ENCODE results near the gene NDUFAF8.

Gene NDUFAF8

GRCh38 chr17:81219476-81220180 is 19.5 kb upstream of the NDUFAF8 start:
- H3K9me3 ChIP-seq (ENCODE audit: insufficient read depth, low read length, severe bottlenecking), result no peaks in the 10 kb centered on the region
- H3K36me3 ChIP-seq (ENCODE audit: insufficient read depth, low read length), result peaks cover 37% of the 10 kb centered on the region
- H3K27ac ChIP-seq (ENCODE audit: low read length), result no peak overlapping the region
- peaks cover 26% of the 10 kb centered on the region for H3K4me1 ChIP-seq (ENCODE audit: insufficient read depth, low read length)
- no peak for ATAC-seq (ENCODE audit: insufficient read depth, low read depth)
- peaks cover 23% of the 10 kb centered on the region for H3K79me2 ChIP-seq (ENCODE audit: insufficient read depth, low read length)
- H2AFZ ChIP-seq (ENCODE audit: low read depth, low read length), result no peak overlapping the region
- no peaks in the 10 kb centered on the region for H3K27me3 ChIP-seq (ENCODE audit: insufficient read depth, low read length, poor library complexity)
- TF ChIP-seq, protein P1, sequence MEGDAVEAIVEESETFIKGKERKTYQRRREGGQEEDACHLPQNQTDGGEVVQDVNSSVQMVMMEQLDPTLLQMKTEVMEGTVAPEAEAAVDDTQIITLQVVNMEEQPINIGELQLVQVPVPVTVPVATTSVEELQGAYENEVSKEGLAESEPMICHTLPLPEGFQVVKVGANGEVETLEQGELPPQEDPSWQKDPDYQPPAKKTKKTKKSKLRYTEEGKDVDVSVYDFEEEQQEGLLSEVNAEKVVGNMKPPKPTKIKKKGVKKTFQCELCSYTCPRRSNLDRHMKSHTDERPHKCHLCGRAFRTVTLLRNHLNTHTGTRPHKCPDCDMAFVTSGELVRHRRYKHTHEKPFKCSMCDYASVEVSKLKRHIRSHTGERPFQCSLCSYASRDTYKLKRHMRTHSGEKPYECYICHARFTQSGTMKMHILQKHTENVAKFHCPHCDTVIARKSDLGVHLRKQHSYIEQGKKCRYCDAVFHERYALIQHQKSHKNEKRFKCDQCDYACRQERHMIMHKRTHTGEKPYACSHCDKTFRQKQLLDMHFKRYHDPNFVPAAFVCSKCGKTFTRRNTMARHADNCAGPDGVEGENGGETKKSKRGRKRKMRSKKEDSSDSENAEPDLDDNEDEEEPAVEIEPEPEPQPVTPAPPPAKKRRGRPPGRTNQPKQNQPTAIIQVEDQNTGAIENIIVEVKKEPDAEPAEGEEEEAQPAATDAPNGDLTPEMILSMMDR (IDR thresholded peaks at IDR 0.05; ENCODE audit: borderline replicate concordance, extremely low read depth, low read length, poor library complexity, severe bottlenecking), result no peak
- TF ChIP-seq EZH2 (IDR thresholded peaks at IDR 0.05; ENCODE audit: borderline replicate concordance, low read depth, low read length, severe bottlenecking), result no peak
- no peak overlapping the region for H3K4me3 ChIP-seq (ENCODE audit: low read depth in 1 of 2, low read length in 2 of 2)
- H3K9ac ChIP-seq (ENCODE audit: low read depth, low read length), result 0 out of 2 replicates have a peak overlapping the region, but pooled peaks have one; percentile 18
- no peak overlapping the region for H3K4me2 ChIP-seq (ENCODE audit: insufficient read depth, low read length)
- no peak for DNase-seq
- H4K20me1 ChIP-seq (ENCODE audit: insufficient read depth, low read length), result peaks cover 30% of the 10 kb centered on the region

DNA sequence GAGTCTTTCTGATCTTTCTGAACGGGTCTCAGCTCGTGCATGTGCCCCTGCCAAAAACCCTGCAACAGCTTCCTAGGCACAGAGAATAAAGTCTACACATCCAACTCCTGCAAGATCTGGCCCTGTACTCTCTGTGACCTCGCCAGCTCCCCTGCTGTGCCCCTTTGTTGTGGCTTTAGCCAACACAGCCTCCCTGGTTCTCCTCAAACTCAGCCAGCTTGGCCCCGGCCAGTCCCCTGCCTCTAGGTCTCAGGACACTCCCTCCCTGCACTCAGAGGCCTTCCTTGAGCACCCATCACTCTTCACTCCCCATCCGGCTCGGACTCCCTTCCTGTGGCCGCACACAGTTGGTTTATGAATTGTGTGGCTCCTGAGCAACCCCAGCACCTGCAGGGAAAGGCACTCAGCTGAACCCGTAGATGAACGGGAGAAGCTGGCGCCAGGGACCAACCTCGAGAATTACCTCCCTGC is 17.7 kb upstream of the NDUFAF8 start:
- no peaks in the 10 kb centered on the region for H3K27me3 ChIP-seq (ENCODE audit: insufficient read depth, low read length, poor library complexity)
- H3K4me3 ChIP-seq (ENCODE audit: low read depth in 1 of 2, low read length in 2 of 2), result peak overlapping the region in 1 of 2 experiments; percentile 88; a peak in 2 of 4 replicates
- H3K36me3 ChIP-seq (ENCODE audit: insufficient read depth, low read length), result peaks cover 36% of the 10 kb centered on the region
- peak overlapping the region; percentile 100 for H3K4me2 ChIP-seq (ENCODE audit: insufficient read depth, low read length)
- peaks cover 26% of the 10 kb centered on the region for H3K4me1 ChIP-seq (ENCODE audit: insufficient read depth, low read length)
- peak overlapping the region; percentile 87 for H3K9ac ChIP-seq (ENCODE audit: low read depth, low read length)
- DNase-seq, result no peak
- TF ChIP-seq, protein P1 (IDR thresholded peaks at IDR 0.05; ENCODE audit: borderline replicate concordance, extremely low read depth, low read length, poor library complexity, severe bottlenecking), result no peak
- no peak for TF ChIP-seq EZH2 (IDR thresholded peaks at IDR 0.05; ENCODE audit: borderline replicate concordance, low read depth, low read length, severe bottlenecking)
- H3K27ac ChIP-seq (ENCODE audit: low read length), result no peak overlapping the region
- H4K20me1 ChIP-seq (ENCODE audit: insufficient read depth, low read length), result peaks cover 30% of the 10 kb centered on the region
- ATAC-seq (ENCODE audit: insufficient read depth, low read depth), result no peak
- peaks cover 23% of the 10 kb centered on the region for H3K79me2 ChIP-seq (ENCODE audit: insufficient read depth, low read length)
- H3K9me3 ChIP-seq (ENCODE audit: insufficient read depth, low read length, severe bottlenecking), result no peaks in the 10 kb centered on the region
- H2AFZ ChIP-seq (ENCODE audit: low read depth, low read length), result no peak overlapping the region

DNA sequence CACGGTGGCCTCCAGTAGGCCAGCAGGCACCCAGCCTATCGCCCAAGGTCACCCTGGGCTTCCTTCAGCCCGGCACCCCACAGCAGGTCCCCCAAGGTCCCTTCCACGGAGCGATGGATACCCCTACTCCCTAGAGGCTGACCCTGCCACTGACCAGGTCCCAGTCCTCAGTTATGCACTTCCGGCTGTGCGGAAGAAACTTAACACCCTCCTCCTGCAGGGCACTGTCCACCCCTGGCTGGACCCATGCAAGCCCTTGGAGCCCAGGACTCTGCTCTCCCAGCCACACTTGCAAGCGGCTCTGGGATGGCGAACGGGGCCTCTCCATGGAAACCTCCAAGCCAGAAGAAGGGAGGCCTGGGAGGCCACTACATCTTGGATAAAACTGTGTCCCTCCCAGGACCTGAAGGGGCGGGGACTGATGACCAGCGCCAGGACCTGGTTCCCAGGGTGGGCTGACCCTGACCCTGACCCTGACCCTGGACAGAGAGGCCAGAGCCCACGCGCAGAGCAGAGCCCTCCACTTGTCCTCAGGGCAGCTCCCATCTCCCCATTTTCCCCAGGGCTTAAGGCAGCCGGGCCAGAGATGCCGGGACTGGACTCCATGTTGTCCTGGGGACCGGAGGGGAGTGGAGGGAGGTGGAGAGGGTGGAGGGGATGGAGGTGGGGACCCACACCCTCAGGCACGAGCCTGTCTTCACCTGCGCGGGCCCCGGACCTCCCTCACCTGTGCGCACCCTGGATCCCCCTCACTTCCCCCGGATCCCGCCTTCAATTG is 17.1 kb upstream of the NDUFAF8 start:
- ATAC-seq (ENCODE audit: insufficient read depth, low read depth), result no peak

More for the DNA sequence above, 17.1 kb upstream of the NDUFAF8 start:
- peak overlapping the region; percentile 75 for H2AFZ ChIP-seq (ENCODE audit: low read depth, low read length)
- TF ChIP-seq, protein P1 (IDR thresholded peaks at IDR 0.05; ENCODE audit: borderline replicate concordance, extremely low read depth, low read length, poor library complexity, severe bottlenecking), result no peak
- TF ChIP-seq EZH2 (IDR thresholded peaks at IDR 0.05; ENCODE audit: borderline replicate concordance, low read depth, low read length, severe bottlenecking), result no peak
- H3K4me2 ChIP-seq (ENCODE audit: insufficient read depth, low read length), result peak overlapping the region; percentile 100
- H3K9ac ChIP-seq (ENCODE audit: low read depth, low read length), result peak overlapping the region; percentile 87
- H3K36me3 ChIP-seq (ENCODE audit: insufficient read depth, low read length), result peaks cover 29% of the 10 kb centered on the region
- H3K9me3 ChIP-seq (ENCODE audit: insufficient read depth, low read length, severe bottlenecking), result no peaks in the 10 kb centered on the region
- no peaks in the 10 kb centered on the region for H3K27me3 ChIP-seq (ENCODE audit: insufficient read depth, low read length, poor library complexity)
- H4K20me1 ChIP-seq (ENCODE audit: insufficient read depth, low read length), result peaks cover 26% of the 10 kb centered on the region
- H3K4me3 ChIP-seq (ENCODE audit: low read depth in 1 of 2, low read length in 2 of 2), result peak overlapping the region; percentile 88 to 94
- H3K27ac ChIP-seq (ENCODE audit: low read length), result peak overlapping the region; percentile 64
- peaks cover 26% of the 10 kb centered on the region for H3K4me1 ChIP-seq (ENCODE audit: insufficient read depth, low read length)
- H3K79me2 ChIP-seq (ENCODE audit: insufficient read depth, low read length), result peaks cover 21% of the 10 kb centered on the region
- no peak for DNase-seq

Data from DND-41 (cell line).